ENCODE results near the gene UBE3C. TPM values are rescaled to one million over a fixed set of nuclear protein-coding genes. Genes with fewer than 3 reads are reported as not detected.
"Not testable (repeated sequence)": the region's sequence is repeated elsewhere in the genome, so short reads cannot be mapped to it uniquely, and the experiment has no call there.

The UBE3C gene
- total RNA-seq (2014; rRNA removed): 127 and 131 TPM in 2 replicates
- 45.7 TPM for polyA plus RNA-seq (2012)

DNA sequence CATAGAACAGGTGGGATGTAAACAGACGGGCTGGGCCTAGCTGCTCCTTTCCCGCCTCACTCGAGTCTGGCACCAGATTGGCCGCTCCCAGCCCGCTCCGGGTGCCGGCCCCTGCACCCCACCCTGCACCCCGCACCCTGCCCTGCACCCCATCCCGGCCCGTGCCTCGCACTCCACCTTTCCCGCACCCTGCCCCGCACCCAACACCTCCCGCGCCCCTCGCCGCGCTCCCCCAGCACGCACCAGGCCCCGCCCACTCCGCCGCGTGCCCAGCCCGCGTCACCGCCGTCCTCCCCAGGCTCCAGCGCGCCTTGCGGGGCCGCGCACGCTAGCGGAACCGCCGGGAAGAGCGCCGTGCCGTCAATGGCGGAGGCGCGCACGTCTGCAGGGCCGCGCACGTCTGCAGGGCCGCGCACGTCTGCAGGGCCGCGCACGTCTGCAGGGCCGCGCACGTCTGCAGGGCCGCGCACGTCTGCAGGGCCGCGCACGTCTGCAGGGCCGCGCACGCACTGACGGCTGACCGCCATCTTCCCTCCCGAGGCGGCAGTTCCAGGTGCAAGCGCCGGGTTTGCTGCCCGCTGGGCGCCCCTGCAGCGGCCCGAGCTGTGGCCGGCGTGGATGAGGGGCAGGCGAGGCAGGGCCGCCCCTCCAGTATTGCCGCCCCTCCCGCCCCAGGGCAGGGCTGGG is at the start of gene UBE3C:
TSS of gene UBE3C (plus strand) at position 503 of the 687 bp plus-strand sequence. CDS start 347 bp downstream, outside the sequence.
- DNase-seq (ENCODE audit: low read depth): peak; percentile 90

DNA sequence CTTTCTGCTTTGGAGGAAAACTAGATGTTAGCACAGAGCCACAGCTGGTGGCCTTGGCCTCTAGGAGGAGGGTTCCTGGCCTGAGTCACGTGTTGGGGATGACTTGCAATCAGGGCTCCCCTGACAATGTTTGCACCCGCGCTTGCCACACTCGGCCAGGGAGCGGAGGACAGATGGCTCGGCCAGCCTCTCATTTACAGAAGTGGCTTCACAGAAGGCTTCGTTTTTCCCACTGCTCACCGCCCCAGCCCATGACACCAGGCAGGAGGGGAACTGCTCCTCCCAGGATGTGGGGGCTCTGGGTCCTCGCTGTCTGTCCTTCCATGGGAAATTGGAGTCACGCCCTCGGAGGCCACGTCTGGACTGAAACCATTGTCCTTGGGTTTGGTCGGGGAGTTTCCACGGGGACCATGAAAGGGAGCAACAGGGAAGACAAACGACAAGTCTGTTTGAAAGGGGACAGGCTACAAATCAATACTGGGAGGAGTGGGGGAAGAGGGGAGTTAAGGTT is 49.6 kb upstream of the UBE3C start:
- DNase-seq (ENCODE audit: low read depth): no peak

DNA sequence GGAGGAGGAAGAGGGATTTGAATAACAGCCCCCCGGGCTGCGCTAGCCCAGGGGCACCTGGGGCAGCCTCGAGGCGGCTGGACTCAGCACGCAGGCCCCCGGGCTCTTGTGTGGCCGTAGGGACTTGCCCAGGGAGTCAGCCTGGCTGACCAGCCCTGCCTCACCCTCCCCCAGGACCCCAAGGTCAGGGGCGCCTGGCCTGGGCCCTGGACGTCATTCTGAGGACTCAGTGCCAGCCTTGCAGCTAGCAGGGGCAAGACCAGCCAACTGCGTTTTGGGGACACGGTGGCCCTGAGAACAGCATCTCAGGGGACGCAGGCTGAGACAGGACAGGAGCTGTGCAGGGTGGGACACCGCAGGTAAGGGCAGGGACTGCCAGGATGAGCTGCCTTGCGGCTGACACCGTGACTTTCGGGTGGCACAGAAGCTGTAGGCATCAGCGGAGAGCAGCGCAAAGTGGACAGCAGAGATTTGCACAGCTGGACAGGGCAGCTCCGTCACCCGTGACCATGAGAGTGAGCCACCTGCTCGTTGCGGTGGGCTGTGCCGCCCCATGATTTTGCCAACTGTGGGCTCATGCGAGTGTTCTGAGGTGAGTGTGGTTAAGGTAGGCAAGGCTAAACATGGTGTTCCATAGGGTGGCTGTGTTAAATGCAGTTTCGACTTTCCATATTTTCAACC is 48.1 kb upstream of the UBE3C start:
- DNase-seq (ENCODE audit: low read depth): no peak

DNA sequence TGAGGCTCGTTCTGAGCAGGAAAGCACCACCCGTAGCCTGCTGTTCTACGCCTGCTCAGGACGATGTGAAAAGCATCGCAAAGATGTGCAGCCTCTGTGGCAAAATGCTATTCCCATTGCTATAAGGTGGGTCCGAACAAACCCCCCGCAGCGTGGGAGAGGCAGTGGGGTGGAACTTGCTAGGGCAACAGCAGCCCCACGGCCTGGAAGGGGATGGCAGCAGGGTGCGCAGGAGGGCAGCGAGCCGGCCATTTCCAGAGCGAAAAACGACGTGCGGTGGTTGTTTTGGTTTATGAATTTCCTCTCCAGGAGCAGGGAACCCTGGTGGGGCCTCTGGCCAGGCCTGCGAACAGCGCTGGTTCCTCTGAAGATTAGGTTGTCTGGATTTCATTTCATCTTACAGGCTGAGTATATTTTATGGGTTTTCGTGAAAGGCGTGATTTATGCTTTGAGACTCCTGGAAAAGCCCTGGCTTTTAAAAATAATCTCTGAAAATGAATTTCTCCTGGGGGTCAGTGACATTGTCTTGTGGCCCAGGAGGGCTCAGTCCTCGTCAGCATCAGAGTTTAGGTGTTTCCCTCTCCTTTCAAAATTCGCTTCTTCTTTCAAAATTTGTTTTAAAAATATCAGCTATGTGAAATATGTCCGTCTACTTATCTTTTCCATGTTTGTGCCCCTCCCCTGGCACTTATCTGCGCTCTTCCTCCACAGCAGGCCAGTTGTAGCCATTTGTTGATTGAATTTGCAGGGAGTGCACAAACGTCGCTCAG is 42.3 kb upstream of the UBE3C start:
- no peak for DNase-seq (ENCODE audit: low read depth)

DNA sequence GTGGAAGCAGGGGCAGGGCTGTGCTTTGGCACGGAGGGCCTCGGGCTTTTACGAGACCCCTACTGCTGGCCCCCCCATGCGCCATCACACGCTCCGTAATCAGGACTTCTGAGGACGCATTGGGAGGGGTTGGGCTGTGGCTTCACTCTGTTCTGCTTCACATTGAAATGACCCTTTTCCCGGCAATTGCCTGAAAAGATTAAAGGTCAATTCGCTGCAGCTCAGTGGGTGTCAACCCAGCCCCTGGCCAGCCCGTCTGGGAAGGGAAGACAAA is 41.7 kb upstream of the UBE3C start:
- DNase-seq (ENCODE audit: low read depth): no peak

DNA sequence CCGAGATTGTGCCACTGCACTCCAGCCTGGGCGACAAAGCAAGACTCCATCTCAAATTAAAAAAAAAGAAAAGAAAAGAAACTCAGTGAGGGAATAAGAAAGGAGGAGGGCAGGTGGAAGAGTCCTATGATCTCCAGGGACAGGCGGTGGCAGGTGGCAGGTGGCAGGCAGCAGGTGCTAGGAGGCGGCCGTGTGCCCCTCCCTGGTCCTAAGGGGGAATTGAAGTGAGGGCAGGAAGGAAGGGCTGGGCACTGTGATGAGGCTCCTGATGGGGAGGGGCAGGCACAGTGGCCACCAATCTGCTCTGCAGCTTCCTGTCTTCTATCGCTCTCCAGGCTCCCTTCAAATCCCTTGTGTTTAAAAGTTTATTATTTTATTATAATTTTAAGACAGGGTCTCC is 41.2 kb upstream of the UBE3C start:
- no peak for DNase-seq (ENCODE audit: low read depth)

DNA sequence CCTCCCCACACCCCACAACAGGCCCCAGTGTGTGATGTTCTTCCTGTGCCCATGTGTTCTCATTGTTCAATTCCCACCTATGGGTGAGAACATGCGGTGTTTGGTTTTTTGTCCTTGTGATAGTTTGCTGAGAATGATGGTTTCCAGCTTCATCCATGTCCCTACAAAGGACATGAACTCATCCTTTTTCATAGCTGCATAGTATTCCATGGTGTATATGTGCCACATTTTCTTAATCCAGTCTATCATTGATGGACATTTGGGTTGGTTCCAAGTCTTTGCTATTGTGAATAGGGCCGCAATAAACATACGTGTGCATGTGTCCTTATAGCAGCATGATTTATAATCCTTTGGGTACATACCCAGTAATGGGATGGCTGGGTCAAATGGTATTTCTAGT is 38.7 kb upstream of the UBE3C start:
- not testable (repeated sequence) for DNase-seq (ENCODE audit: low read depth)

DNA sequence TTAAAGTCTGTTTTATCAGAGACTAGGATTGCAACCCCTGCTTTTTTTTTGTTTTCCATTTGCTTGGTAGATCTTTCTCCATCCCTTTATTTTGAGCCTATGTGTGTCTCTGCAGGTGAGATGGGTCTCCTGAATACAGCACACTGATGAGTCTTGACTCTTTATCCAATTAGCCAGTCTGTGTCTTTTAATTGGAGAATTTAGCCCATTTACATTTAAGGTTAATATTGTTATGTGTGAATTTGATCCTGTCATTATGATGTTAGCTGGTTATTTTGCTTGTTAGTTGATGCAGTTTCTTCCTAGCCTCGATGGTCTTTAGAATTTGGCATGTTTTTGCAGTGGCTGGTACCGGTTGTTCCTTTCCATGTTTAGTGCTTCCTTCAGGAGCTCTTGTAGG is 35.1 kb upstream of the UBE3C start:
- not testable (repeated sequence) for DNase-seq (ENCODE audit: low read depth)

DNA sequence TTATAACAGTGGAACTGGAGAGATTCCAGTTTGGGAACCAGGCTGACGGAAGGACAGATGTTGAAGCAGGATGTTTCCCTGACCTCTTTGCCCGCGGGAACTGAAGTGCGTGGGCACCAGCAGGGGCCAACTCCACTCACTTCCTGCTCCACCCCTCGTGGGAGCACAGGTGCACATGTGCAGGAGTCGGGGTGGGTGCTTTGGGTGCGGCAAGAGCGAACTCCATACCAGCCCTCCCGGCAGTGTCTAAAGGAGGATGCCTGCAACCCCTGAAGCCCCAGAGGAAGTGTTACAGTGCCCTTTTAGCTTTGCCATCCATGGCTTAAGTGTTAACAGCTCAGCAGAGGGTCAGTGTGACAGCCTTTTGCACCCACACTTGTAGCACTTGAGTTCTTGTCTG is 27.4 kb upstream of the UBE3C start:
- no peak for DNase-seq (ENCODE audit: low read depth)

DNA sequence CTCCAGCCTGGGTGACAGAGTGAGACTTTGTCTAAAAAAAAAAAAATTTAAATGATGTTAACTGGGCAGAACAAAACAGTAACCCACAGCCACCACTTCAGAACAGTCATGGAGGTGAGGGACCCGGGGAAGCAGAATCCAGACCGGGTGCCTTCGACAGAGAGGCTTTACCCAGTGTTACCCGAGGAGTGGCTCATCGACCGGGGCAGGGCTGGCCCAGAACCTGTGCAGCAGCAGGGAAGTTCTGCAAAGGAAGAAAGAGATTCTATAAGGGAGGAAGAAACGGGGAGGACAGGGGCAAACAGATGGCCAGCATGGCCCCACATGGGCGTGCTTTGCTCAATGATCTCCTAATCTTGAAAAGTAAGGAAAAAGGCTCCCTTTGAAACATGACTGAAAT is 26.0 kb upstream of the UBE3C start:
- no peak for DNase-seq (ENCODE audit: low read depth)

DNA sequence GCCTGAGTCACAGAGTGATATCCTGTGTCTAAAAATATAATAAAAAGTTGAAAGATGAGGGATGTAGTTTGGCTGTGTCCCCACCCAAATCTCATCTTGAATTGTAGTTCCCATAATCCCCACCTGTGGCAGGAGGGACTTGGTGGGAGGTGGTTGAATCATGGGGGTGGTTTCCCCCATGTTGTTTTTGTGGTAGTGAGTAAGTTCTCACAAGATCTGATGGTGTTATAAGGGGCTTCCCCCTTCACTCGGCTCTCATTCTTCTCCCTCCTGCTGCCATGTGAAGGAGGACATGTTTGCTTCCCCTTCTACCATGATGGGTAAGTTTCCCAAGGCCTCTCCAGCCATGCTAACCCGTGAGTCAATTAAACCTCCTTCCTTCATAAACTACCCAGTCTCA is 25.1 kb upstream of the UBE3C start:
- no peak for DNase-seq (ENCODE audit: low read depth)

DNA sequence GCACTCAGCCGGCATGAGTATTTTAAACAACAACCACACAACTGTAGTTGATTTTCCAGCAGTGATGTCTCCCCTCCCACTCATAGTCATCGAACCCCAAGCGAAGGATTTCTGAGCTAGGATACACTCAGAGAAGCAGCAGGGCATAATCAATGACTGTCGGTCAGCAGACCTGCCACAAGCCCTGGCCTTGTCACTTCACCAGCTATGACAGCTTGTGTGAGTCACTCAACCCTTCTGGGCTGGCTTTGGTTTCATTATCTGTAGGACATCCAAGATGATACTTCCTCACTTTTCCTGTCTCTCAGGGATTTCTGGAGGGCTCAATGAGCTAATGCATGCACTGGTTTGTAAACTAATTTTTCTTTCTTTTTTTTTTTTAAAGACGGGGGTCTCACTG is 22.0 kb upstream of the UBE3C start:
- DNase-seq (ENCODE audit: low read depth): no peak

DNA sequence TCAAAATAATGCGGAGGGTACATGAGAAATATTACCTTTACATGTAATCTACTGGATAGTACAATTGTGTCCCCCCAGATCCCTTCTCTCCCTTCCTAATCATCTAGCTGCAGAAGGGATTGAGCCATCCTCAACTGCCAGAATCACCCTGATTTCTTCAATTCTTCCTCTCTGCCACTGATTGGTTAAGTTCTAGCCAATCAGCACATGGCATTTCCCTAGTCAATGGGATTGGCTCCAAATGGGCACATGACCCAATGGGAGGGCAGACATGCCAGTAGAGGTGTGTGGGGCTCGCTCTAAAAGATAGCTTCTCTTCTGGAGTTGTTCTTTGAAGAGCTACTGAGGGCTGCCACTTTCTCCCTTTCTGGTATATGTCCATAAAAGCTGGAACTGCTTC is 20.9 kb upstream of the UBE3C start:
- DNase-seq (ENCODE audit: low read depth): no peak

DNA sequence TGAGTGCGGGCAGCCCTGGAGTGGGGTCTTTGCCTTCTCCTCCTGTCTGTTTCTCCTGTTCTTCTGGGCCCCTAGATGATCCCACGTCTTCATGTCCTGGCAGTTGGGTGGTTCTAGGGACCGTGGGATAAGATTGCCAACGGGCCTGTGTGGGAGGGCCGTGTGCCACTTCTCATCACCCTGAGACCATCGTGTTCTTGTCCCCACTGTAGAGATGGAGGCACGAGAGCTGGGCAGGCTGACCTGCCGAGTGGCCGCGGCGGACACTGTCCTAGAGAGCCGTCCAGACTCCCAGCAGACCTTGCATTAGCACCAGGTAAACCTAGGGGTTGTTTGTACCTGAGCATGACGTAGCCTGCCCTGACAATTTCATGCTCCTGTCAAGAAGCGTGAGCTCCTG is 18.5 kb upstream of the UBE3C start:
- no peak for DNase-seq (ENCODE audit: low read depth)

DNA sequence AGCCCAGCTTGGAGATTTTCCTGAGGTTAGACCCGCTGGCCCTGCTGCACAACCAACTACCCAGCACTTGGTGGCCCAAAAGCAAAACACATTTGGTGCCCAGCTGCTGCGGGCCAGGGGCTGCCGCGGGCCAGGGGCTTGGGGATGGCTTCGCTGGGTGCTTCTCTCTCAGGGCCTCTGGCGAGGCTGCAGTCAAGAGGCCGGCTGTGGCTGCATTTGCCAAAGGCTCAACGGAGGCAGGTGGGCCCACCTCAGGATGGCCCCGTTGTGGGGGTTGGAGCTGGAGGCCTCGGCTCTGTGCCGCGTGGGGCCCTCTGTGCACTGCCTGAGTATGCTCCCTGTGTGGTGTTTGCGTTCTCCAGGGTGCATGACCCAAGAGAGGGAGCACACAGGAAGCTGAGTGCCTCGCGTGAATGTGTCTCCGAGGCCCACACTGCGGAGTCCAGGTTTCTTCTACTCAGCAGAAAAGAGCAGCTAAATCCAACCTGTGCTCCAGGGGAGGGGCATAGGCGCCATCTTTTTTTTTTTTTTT is 17.5 kb upstream of the UBE3C start:
- no peak for DNase-seq (ENCODE audit: low read depth)

DNA sequence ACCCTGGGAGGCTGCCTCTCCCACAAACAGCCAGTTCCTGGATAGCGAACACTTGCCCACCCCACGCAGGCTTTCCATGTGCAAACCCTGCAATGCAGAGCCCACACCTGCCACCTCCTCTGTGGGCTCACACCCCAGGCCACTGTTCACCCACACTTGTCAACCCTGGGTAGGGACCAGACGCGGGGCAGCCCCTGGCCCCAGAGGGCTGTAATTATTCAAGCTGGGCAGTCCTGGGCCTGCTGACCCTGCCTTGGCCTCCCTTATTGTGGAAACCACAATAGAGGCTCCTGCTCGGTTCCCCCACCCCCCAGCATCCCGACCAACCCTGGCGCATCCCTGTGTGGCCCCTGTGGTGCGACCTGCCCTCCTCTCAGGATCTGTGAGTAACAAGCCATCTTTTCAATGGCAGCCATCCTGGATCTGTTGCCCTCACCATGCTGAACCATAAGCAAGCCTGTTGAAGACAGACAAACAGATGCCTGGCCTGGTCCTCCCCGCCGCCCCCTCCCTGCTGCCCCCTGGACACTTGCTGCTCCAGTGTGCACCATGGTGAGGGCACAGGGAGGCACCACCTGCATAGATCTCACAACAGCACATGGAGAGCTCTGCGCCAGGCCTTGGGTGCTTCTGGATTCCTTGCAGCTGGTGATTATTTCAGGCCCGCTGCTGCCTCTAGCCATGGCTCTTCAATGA is 15.8 kb upstream of the UBE3C start:
- DNase-seq (ENCODE audit: low read depth): no peak

DNA sequence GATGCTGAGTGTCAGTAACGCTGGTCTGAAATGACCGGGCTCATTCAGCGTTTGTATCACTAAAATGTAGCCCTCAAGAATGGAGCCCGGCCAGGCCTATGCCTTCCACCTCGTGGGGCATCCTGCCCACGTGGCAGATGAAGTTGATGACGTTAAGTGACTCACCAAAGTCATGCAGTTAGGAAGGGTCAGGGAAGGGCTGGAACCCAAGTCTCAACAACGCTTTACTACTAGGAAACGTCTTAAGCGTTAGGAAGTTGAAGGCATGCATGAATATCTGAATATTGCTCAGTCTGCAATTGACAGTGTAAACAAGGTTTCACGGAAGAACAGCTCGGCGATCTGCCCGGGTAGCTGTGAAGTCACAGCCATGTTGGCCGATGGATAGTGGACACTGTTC is 14.0 kb upstream of the UBE3C start:
- DNase-seq (ENCODE audit: low read depth): no peak

DNA sequence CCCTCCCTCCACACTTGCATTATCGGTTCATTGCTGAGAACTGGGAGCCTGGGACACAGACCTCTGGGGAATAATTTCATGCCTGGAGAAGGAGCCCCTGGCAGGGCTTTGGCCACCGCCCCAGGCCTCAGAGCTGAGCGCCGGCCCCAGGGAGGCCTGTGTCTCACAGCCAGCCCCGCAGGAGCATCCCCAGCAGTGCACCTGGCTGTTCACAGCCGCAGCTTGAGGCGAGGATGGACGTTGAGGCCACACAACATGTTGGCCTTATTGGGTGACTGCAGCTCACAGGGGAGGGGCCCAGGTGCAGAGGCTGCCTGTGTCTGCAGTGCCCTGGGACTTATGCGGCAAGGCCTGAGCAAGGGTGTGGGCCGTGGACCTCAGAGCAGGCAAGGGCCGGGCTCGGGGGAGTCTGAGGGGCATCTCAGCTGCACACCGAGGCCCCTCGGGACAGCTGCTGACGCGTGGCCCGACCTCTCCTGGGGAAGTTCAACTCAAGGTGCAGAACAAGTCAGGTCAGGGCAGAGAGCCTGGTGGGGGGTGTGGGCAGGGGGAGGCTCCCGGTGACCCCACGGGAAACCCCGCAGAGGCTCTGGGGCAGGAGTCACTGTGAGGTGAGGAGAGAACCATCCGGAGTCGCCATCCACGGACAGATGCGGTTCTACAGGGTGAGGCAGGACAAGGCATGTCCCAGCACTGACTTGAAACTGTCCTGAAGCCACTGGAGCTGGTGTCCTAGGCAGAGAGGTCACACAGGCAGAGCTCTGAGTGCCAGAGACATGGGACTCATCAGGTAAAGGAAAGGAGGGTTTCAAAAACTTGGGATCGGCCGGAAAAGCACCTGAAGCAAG is 13.1 kb upstream of the UBE3C start:
- DNase-seq (ENCODE audit: low read depth): no peak

DNA sequence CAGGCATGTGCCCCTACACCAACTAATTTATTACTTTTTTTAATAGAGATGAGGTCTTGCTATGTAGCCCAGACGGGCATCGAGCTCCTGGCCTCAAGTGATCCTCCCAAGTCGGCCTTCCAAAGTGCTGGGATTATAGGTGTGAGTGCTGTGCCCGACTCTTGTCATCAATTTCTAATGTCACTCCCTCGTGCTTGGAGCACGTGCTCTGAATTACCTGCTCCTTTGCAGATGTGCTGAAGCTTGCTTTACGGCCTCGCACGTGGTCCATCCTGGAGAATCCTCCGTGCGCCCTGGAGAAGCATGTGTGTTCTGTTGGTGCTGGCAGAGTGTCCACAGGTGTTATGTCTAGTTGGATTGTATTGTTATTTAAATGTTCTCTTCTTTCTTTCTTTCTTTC is 11.8 kb upstream of the UBE3C start:
- no peak for DNase-seq (ENCODE audit: low read depth)

DNA sequence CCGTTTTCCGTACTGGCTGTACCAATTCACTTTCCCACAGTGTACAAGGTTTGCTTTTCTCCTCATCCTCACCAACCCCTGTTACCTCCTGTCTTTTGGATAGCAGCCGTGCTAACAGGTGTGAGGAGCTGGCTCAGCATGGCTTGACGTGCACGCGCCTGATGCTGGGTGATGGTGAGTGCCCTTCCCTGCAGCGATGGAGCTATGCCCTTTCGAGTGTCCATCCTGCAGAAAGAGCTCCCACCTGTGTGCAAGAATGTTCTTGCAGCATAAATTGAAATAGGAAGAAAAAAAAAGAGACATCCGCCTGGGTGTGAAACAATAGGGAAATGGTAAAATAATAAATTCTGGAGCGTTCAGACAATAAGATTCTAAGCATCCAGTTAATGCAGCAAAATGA is 9.5 kb upstream of the UBE3C start:
- no peak for DNase-seq (ENCODE audit: low read depth)

DNA sequence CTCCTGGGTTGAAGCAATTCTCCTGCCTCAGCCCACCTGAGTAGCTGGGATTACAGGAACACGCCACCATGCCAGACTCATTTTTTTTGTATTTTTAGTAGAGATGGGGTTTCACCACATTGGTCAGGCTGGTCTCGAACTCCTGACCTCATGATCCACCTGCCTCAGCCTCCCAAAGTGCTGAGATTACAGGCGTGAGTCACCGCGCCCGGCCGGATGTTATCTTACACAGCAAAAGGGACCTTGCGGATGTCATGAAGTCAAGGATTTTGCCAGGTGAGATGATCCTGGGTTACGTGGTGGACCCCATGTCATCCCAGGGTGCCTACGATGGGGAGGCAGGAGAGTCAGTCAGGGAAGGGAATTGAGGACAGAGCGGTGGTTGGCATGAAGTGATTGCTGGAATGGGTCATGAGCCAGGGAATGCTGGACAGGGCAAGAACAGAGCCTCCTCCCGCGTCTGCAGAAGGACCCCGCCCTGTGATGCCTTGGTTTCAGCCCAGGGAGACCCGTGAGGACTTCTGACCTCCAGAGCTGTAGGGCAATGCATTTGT is 8.7 kb upstream of the UBE3C start:
- no peak for DNase-seq (ENCODE audit: low read depth)

All from LHCN-M2 (cell line).